NCI-H1105 treated with DMSO at 0.1 percent for 48 hours (cell line): ENCODE data around the gene SMARCD3.

Experiments
- DNase-seq: peaks from one replicate; lab custom pipeline; 2025; lab: John Stamatoyannopoulos, UW

The SMARCD3 gene

DNA sequence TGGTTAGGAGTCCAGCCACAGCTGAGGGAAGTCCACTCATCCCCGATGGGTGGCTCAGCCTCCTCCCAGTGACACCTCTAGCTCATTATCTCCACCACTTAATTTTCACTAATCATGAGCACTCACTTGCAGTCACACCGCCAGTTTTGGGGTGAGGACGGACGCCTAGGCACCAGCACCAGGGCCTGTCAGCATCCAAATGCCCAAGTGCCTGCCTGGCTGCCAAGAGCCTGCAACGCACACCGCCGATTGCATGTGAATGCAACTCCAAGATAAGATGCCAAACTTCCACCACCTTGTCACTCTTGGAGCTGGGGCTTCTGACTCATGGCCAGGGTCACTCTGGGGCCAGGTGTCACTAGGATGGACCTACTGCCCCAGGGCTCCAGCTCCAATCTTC lies 24.4 kb upstream of the SMARCD3 start:
- DNase-seq = no peak

DNA sequence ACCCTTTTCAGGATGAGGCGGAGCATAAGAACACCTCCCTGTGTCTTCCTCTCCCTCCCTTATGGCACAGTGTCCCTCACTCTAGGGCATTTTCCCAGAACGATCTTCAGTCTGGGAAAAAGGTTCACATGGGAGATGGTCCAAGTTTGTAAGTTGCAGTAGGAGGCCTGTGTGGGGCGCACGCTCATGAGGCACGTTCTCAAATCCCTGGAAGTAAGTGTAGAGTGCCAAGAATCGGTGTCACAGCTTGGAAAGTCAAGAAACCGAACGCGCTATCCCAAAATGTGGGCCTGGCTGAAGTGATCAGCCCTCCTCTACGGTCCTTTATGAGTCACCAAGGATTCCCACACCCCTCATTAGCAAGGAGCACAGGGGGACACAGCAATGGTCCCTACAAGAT lies 23.9 kb upstream of the SMARCD3 start:
- no peak for DNase-seq

DNA sequence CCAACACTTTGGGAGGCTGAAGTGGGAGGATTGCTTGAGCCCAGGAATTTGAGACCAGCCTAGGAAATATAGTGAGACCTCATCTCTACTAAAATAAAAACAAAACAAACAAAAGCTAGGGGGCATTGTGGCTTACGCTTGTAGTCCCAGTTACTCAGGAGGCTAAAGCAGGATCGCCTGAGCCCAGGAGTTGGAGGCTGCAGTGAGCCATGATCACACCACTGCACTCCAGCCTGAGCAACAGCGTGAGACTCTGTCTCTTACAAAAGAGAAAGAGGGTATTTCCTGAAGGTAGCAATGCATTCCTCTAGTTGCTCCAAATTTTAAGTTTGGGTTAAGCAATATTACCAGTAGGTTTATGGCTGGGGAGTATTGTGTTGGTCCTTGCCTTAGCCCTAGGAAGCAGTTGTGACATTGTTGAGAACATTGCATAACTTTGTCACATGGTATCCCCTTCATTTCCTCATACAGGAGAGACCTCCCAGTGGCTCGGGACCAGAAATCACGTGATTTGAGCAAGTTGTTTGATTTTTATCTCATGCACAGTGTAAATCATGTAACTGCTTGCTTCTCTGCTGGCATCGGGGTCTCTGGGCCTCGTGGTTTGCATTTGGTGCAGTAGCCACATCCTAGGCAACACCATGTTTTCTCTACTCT lies 23.3 kb upstream of the SMARCD3 start:
- DNase-seq = no peak

DNA sequence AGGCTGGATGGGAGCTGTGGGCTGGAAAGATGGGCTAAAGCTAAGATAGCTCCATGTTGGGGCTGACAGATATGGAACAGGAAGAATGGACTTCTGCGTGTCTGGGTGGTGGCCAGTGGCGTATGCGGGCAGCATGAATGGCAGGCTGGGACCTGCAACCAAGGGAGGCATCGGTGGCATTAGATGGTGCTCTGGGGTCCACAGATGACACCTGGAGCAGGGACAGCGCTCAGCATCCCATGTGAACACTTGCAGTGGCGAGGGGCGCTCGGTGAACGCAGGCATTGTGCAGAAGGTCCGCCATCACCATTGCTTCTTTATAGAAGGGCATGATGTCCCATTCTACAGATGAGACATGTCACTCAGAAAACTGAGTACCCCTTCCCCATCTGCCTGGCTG lies 21.0 kb upstream of the SMARCD3 start:
- DNase-seq = no peak

DNA sequence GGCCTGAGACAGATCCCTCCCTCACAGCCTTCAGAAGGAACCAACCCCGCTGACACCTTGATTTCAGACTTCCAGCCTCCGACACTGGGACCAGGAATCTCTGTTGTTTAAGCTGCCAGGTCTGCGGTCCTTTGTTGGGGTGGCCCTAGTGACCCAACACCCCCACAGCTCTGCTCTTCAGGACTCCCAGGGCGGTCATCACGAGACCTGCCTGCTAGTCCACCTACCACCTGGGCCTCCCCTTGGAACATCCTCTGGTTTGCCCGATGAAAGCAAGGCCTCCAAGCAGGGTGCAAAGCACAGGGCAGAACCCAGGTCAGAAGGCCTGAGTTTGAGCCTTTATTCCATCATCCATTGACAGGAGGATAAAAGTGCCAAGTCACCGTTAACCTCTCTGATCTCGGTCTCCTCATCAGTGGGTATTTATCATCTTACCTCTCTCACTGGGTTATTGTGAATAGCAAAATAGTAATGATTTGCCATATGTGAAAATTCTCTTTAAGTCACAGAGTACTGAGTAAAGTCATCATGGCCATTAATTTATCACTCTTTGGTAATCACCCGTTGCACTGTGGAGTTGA lies 16.9 kb upstream of the SMARCD3 start:
- DNase-seq = no peak

DNA sequence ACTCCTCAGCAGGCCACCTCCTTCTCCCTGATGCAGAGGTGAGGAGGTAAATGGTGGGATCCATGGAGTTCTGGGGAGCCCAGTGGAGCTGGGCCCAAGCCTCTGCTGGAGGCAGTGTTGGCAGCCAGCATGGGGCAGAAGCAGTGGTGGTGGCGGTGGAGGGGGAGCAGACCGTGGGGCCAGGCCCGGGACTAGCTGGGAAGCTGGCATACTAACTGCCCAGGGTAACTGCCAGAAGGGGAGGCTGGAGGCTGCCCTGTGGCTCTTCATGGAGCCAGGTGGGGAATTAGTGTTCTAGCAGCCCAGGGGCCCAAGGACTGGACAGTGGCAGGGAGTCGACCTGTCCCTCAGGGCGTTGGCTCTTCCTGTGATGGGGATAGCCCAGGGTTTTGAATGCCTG lies 16.1 kb upstream of the SMARCD3 start:
- no peak for DNase-seq

DNA sequence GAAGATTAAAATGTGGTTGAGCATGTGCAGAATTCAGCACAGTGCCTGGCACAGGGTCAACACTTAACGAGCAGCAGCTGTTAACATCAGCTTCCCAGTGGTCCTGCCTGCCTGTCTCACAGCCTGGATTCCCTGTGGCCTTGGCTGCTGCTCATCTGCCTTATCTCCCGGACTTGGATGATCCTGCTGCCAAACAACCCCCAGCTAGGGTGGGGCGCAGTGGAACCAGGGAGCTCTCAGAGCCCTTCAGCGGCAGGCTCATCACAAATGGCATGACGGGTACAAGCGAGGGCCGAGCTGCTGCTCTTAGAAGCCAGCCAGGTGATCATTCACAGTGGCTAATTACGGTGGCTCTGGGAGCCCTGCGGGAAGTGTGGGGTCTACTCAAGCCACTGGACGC lies 13.0 kb upstream of the SMARCD3 start:
- no peak for DNase-seq

DNA sequence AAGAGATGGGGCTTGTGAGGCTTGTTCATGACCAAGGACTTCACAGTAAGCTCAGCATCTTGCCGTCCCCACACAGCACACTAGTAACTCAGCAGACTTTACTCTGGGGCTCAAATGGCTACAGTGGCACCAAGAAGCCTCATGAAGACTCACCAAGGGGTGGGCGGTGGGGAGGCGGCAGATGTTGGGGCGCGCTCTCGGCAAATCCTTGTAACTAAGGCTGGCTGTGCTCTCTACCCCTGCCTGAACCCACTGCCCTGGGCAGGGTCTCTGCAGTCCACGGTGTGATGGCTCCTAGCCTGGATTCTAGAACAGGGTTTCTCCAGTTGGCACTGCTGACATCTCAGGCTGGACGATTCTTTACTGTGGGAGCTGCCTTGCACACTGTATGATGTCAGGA lies 12.4 kb upstream of the SMARCD3 start:
- no peak for DNase-seq

DNA sequence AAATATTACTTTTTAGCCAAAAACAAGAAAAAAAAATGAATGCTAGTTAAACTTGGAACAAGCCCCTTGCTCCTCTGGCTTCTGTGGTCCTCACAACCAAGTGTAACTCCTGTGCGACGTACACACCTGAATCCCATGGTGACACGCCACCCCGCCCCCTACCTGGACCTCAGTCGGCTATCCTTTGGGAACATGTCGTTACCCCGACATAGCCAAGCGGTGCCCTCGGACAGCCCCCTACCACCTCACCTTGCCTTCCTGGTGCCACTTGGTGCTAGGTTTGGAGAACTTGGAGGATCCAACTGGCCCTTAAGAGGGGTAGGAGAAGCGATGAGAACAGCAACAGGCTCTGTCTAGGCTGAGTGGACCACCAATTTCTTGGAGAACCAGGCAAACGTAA lies 12.0 kb upstream of the SMARCD3 start:
- DNase-seq = no peak

DNA sequence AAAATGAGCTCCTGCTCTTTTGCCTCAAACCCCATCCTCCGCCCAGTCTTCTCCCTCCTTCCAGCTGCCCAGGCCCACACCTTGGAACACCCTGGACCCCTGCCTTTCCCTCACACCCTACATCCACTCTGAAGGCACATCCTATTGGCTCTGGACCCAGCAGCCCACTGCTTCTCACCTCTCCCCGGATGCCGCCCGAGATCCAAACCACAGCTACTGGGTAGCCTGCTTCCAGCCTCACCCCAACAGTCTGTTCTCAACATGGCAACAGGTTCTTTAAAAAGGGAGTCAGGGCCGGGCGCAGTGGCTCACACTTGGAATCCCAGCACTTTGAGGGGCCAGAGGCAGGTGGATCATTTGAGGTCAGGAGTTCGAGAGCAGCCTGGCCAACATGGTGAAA lies 9.5 kb upstream of the SMARCD3 start:
- no peak for DNase-seq

DNA sequence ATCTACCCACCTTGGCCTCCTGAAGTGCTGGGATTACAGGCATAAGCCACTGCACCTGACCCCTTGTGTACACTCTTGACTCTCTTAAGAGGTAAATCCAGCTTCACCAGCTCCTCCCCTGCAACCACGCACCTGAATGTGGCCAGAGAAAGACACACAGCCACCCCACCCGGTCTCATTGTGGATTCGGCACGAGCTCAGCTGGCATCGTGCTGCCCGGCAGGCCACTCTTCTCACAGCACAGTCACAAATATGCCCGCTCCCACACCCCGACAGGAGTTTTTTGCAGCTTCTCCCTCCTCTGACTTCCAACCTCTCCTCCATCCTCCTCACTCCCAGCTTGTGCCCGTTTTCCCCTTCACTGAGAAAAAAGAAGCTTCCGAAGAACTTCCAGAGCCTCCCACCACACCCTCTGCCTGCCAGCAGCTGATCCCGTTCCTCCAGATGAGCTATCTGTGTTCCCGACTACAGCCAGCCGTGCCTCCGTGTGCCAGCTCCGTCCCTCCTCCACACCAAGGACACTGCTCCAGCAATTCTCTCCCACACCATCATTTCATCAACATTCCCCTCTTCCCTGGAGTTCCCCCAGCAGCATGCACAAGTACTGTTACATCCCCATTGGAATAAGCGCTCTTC lies 8.0 kb upstream of the SMARCD3 start:
- no peak for DNase-seq

DNA sequence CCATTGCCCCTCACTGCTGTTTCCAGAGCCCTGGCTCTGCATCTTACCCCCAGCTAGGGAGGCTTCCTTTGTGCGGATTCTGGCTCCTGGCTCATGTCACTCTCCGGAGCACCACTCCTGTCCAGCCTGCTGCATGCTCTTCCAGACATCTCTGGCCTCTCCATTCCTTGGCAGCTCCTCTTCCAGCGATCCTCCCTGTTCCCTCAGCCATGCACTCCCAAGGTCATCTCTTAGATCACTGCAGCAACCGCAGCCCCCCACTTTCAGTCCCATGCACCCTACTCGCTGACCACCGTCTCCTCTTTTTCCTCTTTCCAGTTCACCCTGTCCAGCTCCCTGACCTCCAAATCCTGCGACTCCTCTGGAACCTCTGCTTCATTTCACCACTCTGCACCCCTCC lies 6.9 kb upstream of the SMARCD3 start:
- no peak for DNase-seq

DNA sequence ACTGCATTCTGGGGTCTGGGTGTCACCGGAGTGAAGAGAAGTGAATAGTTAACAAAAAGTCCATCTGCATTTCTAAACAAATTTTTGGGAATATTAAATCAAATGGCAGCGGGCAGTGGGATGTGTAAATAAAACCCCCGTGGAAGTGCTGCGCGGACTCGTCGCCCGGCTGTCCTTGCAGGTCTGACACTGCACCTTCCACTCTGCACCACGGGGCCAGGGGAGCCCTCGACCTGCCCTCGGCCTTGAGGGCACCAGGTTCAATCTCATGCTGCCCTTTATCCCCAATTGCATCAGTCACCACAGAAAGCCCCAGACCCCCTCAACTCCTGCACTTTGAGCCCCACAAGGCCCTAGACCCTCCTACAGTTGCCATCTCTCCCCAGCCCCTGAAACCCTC lies 6.4 kb upstream of the SMARCD3 start:
- no peak for DNase-seq

DNA sequence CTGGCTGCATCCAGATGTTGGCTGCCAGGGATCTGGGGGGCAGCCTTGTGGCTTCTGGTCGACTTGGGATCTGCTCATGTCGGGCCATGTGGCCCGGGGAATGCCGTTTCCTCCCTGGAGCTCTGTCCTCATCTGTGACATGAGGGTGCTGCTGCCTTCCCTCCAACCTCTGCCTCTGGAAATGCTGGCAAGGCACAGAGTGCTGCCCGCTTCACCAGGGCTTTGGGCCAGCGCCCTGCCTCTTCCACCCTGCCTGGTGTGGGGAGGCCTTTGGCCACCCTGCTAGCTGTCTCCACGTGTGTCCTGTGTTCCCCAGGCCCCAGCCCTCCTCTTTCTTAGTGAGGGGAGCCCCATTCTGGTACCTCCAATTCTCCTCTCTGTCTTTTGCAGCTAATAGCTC lies 5.8 kb upstream of the SMARCD3 start:
- no peak for DNase-seq

DNA sequence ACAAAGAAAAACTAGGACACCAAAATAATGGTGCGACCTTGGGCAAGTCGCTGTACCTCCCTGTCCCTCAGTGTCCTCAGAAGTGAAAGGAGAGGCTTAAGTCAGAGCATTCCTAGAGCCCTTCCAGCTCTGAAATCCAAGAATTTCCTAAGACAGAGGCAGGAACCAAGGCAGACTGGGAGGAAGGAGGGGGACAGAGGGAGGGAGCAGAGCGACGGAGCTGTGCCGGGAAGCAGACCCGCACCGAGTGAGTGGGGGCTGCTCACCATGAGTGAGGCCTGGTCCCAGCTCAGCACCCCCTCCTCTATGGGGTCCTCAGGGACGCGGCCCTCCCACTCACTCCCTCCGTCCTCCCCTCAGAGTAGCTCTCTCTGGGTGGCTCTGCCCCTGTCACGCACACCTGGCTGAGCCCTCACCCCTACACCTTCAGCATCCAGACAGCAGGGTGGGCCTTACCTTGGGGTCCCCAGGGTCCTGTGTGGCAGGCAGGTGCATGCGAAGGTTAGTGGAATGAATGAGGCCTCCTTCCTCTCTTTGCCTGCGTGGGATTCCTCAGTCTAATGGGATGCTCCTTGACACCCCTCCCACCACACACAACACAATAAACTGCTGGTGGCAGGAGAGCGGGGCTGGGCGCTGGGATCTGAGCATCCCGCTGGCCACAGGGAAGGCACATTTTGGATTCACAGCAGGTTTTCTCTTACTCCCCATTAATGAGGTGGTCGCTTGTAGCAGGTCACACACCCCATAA lies 4.6 kb upstream of the SMARCD3 start:
- DNase-seq = no peak

DNA sequence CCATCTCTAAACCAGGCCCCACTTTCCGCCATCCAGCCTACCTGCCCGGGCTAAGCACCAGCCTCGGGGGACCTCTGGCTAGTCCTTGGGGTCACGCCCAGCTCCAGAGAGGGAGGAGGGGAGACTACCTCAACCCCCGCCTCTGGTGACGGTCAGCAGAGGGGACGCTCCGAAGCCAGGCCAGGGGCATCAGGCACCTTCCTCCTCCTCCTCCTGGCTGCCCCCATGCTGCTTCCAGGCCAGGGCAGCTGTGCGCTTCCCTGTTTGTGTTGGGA lies 4.0 kb upstream of the SMARCD3 start:
- DNase-seq = no peak

DNA sequence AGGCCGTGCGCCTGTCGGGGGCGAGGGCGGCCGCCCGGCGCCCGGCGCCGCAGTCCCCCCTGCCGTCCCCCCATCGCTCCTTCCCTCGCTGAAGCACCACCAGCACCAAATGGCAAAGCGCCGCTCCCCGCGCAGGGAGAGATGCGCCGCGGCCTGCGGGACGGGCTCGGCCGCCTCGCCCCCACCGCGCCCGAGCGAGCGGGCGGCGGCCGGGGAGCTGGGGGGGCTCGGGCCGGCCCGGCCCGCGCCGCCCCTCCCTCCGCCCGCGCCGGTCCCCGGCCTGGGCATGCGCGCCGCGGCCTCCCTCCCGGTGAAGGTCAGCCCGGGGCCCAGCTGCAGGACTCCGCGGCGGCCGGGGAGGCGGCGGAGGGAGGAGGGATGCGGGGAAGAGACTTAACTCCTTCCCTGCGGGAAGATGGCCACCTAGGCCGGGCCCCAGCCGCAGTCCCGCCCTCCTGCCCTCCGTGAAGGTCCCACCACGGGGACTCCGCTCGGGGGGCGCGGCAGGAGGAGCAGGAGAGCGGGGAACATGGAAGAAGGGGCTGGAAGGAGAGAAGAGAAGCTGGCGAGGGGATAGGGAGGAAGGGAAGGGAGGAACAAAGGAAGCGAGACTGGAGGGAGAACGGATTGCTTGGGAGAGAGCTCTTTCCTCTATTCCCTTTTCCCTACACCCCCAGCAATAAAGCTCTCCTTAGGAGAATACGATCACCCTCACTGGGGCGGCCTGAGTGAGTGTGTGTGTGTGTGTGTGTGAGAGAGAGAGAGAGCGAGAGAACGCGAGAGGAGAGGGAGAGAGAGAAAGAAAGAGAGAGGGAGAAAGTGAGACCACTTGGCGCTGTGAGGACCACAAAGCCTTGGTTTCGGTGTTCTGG lies 3.4 kb upstream of the SMARCD3 start:
- DNase-seq = peak; percentile 60

DNA sequence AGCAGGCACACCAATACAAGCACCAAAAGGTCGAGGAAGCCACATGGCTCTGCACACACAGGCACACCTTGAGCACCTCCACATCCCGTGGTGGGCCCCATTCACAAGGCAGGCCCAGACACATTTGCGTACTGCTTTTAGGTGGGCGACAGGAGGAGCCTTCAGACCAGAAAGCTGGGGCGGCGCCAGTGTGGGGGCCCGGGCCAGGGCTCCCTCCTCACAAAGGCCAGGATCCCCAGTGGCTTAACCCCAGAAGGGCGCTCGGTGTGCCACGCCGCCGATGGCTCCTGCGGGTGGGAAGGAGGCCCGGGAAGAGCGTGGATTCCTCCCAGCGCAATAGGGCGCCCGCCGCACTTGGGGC lies 2.8 kb upstream of the SMARCD3 start:
- peak; percentile 23 for DNase-seq

DNA sequence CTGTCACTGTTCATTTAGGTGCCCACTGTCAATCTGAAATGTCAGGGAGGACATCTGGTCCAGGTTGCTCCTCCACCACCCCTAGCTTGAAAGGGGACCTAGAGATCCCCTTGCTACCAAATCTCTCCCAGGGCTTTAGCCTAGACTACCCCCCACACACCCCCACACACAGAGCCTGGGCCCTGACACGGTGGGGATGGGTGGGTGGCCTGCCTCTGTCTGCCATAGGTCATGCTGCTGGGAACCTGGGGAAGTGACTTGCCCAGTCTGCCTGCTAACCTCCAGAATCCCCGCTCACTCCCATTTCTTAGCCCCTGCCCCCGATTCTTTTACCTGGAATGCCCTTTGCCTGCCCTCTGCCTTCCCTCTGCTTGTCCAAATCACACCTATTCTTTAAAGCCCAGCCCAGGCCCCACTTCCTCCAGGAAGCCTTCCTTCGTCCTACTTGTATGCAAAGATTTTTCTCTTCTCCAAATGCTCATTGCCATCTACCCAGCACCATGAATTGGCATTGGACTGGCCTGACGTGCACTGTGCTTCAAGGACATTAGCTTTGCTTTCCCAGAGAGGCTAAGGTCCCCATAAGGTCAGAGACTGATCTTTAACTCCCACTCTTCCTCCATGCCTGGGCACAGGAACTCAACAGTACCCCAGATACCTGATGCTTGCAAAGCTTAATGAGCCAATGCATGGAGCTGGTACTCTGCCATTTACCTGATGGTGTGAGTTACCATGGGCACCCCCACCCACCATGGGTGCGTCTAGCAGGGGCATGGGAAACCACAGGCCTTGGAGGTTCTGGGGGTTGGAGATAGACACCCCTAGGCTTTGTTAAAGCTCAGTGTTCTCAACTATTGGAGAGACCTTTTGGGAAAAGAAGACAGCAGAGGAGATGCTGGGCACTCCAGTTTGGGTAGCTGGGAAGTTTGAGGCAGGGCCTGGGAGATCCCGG lies 2.0 kb upstream of the SMARCD3 start:
- DNase-seq = no peak

DNA sequence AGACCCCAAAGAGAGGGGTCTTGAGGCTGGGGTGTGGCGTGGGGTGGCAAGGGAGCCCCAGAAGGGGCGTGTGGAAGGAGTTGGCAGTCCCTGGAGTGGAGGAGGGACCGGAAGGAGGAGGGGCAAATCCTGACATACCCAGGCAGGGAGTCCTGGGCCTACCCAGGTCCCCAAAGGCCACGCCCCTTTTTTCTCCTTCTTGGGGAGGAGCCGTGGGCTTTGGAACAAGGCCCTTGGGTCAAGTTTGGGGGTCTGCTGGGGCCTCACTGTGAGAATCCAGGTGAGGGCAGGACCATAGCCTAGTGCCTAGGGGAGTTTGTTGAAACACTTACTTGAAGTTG lies 1.2 kb upstream of the SMARCD3 start:
- no peak for DNase-seq

DNA sequence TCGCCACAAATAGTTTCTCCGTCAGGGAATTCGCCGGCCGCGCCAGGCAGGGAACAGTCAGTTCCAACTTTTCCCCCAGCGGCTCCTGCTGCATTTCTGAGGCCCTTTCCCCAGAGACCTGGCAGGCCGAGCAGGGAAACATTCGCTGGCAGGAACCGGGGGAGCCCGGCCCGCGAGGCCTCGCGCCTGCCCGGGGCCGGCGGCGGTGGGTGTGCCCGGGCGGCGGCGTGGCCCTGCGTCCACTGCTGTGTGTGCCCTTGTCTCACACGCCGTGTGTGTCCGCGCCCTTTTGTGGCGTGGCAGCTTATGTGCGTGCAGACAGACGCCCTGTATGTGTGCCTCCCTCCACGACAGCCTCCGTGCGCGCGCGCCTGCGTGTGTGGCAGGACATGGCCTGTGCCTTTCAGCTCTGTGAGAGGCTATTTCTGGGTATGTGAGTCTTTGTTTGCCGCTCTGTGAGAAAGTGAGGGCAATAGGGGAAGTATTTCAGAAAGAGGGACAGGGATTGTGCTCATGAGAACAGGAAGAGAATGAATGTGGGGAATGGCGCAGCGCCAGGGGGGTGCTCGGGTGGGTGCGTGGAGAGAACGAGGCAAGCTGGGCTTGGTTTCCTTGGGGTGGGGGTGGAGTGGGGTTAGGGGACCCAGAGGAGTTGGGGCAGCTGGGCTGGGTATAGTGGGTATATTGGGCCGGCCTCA lies 689 bp upstream of the SMARCD3 start:
- peak; percentile 20 for DNase-seq
